Body of pancreas (tissue), 4 donors: ENCODE data around the gene RFX1.
"Not testable (repeated sequence)": the region's sequence is repeated elsewhere in the genome, so short reads cannot be mapped to it uniquely, and the experiment has no call there.

Experiments
- POLR2A ChIP-seq, 3 donors: fragments of 450-650 bp; IDR thresholded peaks; one replicate each; pipeline ENCODE4 v1.6.1; 2016; ENCODE audit warnings: antibody characterized with exemption in 3 of 3, mild to moderate bottlenecking in 2 of 3
- TF ChIP-seq, protein P1 (sequence below), 7 experiments: fragments of 450-650 bp in 4 of 7; fragments of 200-600 bp in 3 of 7; sonication (generic) in 3 of 7; IDR thresholded peaks; one replicate each; pipeline ENCODE4 v1.5.1; 2016 to 2019; ENCODE audit warnings: antibody characterized with exemption in 7 of 7

DNA sequence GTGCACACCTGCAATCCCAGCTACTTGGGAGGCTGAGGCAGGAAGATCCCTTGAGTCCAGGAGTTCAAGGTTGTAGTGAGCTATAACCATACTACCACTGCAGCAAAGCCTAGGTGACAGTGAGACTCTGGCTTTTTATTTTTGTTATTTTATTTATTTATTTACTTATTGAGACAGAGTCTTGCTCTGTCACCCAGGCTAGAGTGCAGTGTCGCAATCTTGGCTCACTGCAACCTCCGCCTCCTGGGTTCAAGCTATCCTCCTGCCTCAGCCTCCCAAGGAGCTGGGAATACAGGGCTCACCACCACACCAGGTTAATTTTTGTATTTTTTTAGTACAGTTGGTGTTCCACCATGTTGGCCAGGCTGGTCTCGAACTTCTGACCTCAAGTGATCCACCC, 32.6 kb downstream of the RFX1 start:
- TF ChIP-seq, protein P1, sequence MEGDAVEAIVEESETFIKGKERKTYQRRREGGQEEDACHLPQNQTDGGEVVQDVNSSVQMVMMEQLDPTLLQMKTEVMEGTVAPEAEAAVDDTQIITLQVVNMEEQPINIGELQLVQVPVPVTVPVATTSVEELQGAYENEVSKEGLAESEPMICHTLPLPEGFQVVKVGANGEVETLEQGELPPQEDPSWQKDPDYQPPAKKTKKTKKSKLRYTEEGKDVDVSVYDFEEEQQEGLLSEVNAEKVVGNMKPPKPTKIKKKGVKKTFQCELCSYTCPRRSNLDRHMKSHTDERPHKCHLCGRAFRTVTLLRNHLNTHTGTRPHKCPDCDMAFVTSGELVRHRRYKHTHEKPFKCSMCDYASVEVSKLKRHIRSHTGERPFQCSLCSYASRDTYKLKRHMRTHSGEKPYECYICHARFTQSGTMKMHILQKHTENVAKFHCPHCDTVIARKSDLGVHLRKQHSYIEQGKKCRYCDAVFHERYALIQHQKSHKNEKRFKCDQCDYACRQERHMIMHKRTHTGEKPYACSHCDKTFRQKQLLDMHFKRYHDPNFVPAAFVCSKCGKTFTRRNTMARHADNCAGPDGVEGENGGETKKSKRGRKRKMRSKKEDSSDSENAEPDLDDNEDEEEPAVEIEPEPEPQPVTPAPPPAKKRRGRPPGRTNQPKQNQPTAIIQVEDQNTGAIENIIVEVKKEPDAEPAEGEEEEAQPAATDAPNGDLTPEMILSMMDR (IDR thresholded peaks at IDR 0.05), result not testable (repeated sequence)
- TF ChIP-seq POLR2A (IDR thresholded peaks at IDR 0.05), result not testable (repeated sequence)
